HepG2 (cell line): ENCODE data around the gene TMEM220. TPM values are rescaled to one million over a fixed set of nuclear protein-coding genes. Genes with fewer than 3 reads are reported as not detected.

Experiments
- polyA plus RNA-seq, 8 experiments: library from polyadenylated mRNA; depleted of rRNA in 3 of 8; stranded (reverse) in 7 of 8; unstranded in 1 of 8; fragments of >200 nt; fragmentation: Illumina TruSeq in 4 of 8; extraction: Trizol in 4 of 8; gene quantifications; 2 replicates each; pipeline versions ENCODE4 v1.2.1 to v1.2.3, GENCODE V29; 2011 to 2016; ENCODE audit warnings: low read depth in 4 of 8, missing spikeins in 1 of 8, mixed read lengths in 1 of 8; ENCODE audit not compliant: insufficient read depth in 1 of 8
- total RNA-seq, 5 experiments: library from RNA; depleted of rRNA; stranded (reverse); fragments of >200 nt; fragmentation: Illumina TruSeq; extraction: Trizol; gene quantifications; 2 replicates each; pipeline ENCODE4 v1.2.3, GENCODE V29; 2016; ENCODE audit warnings: low read depth in 1 of 5

Gene TMEM220
- total and polyA plus RNA-seq, 2 of the 13 experiments (the other 11 are each of a cell fraction or from before 2014, with no cell fraction given), result 1.3 to 2.2 TPM

Other genes with a start within 250 kb of the TMEM220 start
- gene MYH1, start 211.5 kb downstream of the TMEM220 start, total RNA-seq (2016; rRNA removed; fragmentation: Illumina TruSeq; extraction: Trizol), result not detected in 2 replicates
- 0.01 TPM in 2 replicates for gene MYH1, start 211.5 kb downstream of the TMEM220 start, polyA plus RNA-seq (2011; rRNA removed)
- not detected in 2 replicates for gene MYH2, start 180.4 kb downstream of the TMEM220 start, total RNA-seq (2016; rRNA removed; fragmentation: Illumina TruSeq; extraction: Trizol)
- not detected in 2 replicates for gene MYH2, start 180.4 kb downstream of the TMEM220 start, polyA plus RNA-seq (2011; rRNA removed)
- gene MYH3, start 72.7 kb downstream of the TMEM220 start, total RNA-seq (2016; rRNA removed; fragmentation: Illumina TruSeq; extraction: Trizol), result 1.6 and 4.5 TPM in 2 replicates
- 2.5 and 4.3 TPM in 2 replicates for gene MYH3, start 72.7 kb downstream of the TMEM220 start, polyA plus RNA-seq (2011; rRNA removed)
- gene SCO1, start 32.5 kb downstream of the TMEM220 start, total RNA-seq (2016; rRNA removed; fragmentation: Illumina TruSeq; extraction: Trizol), result 50.3 and 69.5 TPM in 2 replicates
- 11.0 and 11.4 TPM in 2 replicates for gene SCO1, start 32.5 kb downstream of the TMEM220 start, polyA plus RNA-seq (2011; rRNA removed)
- gene ADPRM, start 32.4 kb downstream of the TMEM220 start, total RNA-seq (2016; rRNA removed; fragmentation: Illumina TruSeq; extraction: Trizol), result 5.6 and 5.9 TPM in 2 replicates
- gene ADPRM, start 32.4 kb downstream of the TMEM220 start, polyA plus RNA-seq (2011; rRNA removed), result 7.9 and 10.8 TPM in 2 replicates
- not detected in 2 replicates for gene TMEM238L, start 74.1 kb upstream of the TMEM220 start, total RNA-seq (2016; rRNA removed; fragmentation: Illumina TruSeq; extraction: Trizol)
- not detected in 2 replicates for gene TMEM238L, start 74.1 kb upstream of the TMEM220 start, polyA plus RNA-seq (2011; rRNA removed)
- gene PIRT, start 108.1 kb upstream of the TMEM220 start, total RNA-seq (2016; rRNA removed; fragmentation: Illumina TruSeq; extraction: Trizol), result not detected in 2 replicates
- not detected in 2 replicates for gene PIRT, start 108.1 kb upstream of the TMEM220 start, polyA plus RNA-seq (2011; rRNA removed)